Hepatic stellate cell (primary cell): Measurements from ENCODE around the gene TCF19.
A peak's percentile ranks its signal among the peaks of the same experiment; 100 is the strongest.

ENCODE experiments used
- DNase-seq: peaks from one replicate; pipeline ENCODE4 v3.0.0; 2011; ENCODE audit warnings: low spot score

The TCF19 gene

GRCh38 chr6:31158140-31158862, at the start of gene TCF19:
Gene TCF19, plus strand, starts transcription at chr6:31158589. Its CDS starts 881 bp downstream, at chr6:31159470.
- peak; percentile 100 for DNase-seq

GRCh38 chr6:31110825-31111582, 47.4 kb upstream of the TCF19 start:
- no peak for DNase-seq

- DNase-seq: no peak
Measured at GRCh38 chr6:31111712-31112111, 46.7 kb upstream of the TCF19 start.

- no peak for DNase-seq
Measured at GRCh38 chr6:31112478-31112877, 45.9 kb upstream of the TCF19 start, which contains the start of gene C6orf15. Gene C6orf15, minus strand, starts transcription at chr6:31112575. Its CDS starts 20 bp downstream, at chr6:31112555.

- DNase-seq: peak; percentile 32
Measured at GRCh38 chr6:31113861-31114540, 44.4 kb upstream of the TCF19 start.

GRCh38 chr6:31114541-31114878, 43.9 kb upstream of the TCF19 start, which contains the start of gene PSORS1C1:
Gene PSORS1C1, plus strand, starts transcription at chr6:31114800. Its CDS starts 14,833 bp downstream, at chr6:31129633.
- DNase-seq: peak; percentile 95

- DNase-seq: peak; percentile 49
Measured at GRCh38 chr6:31114970-31115849, 43.2 kb upstream of the TCF19 start.

GRCh38 chr6:31115941-31116560, 42.3 kb upstream of the TCF19 start:
- no peak for DNase-seq

GRCh38 chr6:31116661-31117385, 41.6 kb upstream of the TCF19 start:
- DNase-seq: peak; percentile 46

- no peak for DNase-seq
Measured at GRCh38 chr6:31118178-31118577, 40.2 kb upstream of the TCF19 start.

GRCh38 chr6:31120151-31120915, 38.1 kb upstream of the TCF19 start, which contains the start of gene CDSN:
Gene CDSN, minus strand, starts transcription at chr6:31120446. Its CDS starts 27 bp downstream, at chr6:31120419.
- no peak for DNase-seq

GRCh38 chr6:31121131-31121790, 37.1 kb upstream of the TCF19 start:
- no peak for DNase-seq

GRCh38 chr6:31122791-31123706, 35.3 kb upstream of the TCF19 start:
- peak; percentile 95 for DNase-seq

GRCh38 chr6:31125162-31125561, 33.2 kb upstream of the TCF19 start:
- DNase-seq: no peak

- peak; percentile 92 for DNase-seq
Measured at GRCh38 chr6:31125586-31126363, 32.6 kb upstream of the TCF19 start.

- DNase-seq: no peak
Measured at GRCh38 chr6:31126396-31127175, 31.8 kb upstream of the TCF19 start.
